Colon (tissue), 2 donors: Measurements from ENCODE around the gene LHPP.

Source experiments
- FAIRE-seq: peaks from 2 replicates; lab custom pipeline; 2012; peaks lifted over from hg19 to GRCh38; lab: Jason Lieb, UNC
- donor health status: control.
- donor health status: control.

LHPP gene

GRCh38 chr10:124625831-124626238, 164.2 kb downstream of the LHPP start:
- no peak for FAIRE-seq

- no peak for FAIRE-seq
Measured at GRCh38 chr10:124626759-124627380, 165.2 kb downstream of the LHPP start.

DNA sequence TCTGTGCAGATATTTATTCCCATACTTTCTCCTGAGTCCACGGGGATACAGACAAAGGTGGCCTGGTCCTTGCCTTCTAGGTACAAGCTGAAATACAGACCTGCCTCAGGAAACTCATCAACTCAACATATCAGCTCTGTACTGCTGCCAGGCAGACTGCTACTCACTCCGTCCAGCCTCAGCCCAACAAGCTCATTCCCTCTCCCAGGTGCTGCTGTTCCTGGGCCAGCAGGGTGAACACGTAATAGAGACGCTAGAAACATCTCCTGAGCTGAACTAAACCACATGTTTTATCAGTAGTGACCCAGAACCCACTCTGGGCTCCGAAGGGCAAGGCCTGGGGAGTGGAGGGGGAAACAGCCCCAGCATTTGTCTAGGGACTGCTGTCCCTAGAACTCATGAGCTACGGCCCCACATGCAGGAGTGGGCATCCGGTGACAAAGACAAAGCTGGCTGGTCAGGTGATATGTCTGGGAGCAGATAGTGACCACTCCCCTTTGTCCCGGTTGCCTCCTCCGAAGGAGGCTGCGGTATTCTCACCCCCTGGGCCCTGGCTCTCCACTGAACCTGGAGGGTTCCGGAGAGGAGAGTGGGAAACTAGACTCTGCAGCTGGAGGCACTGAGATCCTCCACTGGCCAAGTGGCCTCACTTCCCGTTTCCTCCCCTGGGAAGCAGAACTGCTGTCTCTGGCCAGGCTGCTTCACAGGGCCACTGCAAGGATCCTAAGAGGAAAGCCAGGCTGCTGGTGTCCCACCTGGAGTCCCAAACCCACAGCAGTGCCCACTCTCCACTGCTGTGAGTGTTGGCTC, 166.4 kb downstream of the LHPP start:
- FAIRE-seq, result no peak

DNA sequence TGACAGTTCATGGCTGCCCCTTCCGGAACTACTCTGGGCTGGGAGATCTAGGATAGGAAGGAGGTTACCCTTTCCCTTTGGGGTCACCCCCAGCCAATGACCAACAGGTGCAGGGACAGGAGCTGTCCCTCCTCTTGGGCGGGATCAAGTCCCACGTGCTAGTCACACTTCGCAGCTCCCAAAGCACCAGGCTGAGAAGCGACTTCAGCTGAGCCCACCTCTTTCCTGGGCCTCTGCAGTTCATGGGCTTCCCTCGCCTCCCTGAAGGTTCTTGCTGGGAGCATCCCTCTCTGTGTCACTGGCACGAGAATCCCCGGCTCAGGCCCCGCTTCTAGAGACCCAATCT, 167.0 kb downstream of the LHPP start:
- FAIRE-seq, result no peak

DNA sequence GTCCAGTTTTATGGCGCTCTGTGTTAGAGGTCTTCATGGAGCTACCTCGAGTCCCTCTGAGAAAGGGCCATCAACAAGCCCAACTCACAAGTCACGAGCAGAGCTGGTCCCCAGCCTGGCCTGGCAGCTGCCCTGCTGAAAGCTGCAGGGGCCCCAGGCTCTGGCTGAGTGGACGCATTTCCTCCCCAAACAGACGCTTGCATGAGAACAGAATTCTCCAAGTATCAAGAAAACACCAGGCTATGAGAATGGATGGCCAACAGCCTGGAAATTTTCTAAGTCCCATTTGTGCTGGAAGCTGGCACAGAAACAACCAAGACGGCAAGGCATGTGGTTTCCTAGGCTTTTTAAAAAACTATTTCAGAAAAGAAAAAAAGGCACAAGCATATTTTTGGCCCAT, 167.8 kb downstream of the LHPP start:
- no peak for FAIRE-seq

- no peak for FAIRE-seq
Measured at GRCh38 chr10:124629842-124630241, 168.2 kb downstream of the LHPP start.

DNA sequence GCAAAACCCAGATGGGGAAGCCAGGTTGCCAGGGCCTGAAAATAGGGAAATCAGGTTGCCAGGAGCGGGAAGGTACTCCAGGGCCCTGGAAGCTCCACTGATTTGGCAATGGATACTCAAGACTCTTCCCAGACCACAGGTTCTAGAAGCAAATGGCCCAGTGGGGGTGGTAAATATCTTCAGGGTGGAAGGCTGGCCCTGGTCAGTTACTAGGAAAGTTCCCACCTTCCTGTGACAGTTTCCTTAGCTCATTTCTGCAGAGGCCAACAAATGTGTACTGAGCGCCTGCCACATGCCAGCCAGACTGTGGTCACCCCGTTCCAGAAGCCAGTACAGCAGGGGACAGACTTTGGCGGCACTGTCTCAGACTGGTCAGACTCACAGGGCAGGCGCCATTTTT, 168.9 kb downstream of the LHPP start:
- FAIRE-seq, result no peak

GRCh38 chr10:124632064-124632531, 170.5 kb downstream of the LHPP start:
- FAIRE-seq, result no peak

DNA sequence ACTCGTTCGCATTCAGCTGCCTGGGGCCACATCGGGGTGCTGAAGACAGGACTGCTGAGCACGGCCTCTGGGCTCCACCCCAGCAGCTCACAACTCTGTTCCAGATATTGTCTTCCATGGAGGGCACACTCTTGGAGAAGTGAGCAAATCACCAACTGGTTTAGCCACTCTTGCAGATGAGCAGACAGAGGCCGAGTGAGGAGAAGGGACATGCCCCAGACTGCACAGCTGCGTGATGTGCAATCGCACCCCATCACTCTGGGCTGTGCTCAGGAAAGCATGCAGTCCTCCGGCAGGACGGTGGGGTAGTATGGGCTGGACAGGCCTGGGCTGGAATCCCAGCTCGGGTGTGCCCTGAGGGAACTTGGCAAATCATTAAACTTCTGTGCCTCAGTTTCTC, 170.9 kb downstream of the LHPP start:
- FAIRE-seq, result no peak

- FAIRE-seq, result no peak
Measured at GRCh38 chr10:124636271-124636995, 174.8 kb downstream of the LHPP start.

- no peak for FAIRE-seq
Measured at GRCh38 chr10:124637091-124637700, 175.6 kb downstream of the LHPP start.

- FAIRE-seq, result no peak
Measured at GRCh38 chr10:124637746-124638145, 176.1 kb downstream of the LHPP start.

GRCh38 chr10:124639206-124639605, 177.6 kb downstream of the LHPP start:
- no peak for FAIRE-seq

- FAIRE-seq, result no peak
Measured at GRCh38 chr10:124639646-124640045, 178.0 kb downstream of the LHPP start.

GRCh38 chr10:124640056-124640455, 178.4 kb downstream of the LHPP start:
- no peak for FAIRE-seq

GRCh38 chr10:124640538-124641231, 179.1 kb downstream of the LHPP start:
- no peak for FAIRE-seq

- no peak for FAIRE-seq
Measured at GRCh38 chr10:124641282-124642087, 179.9 kb downstream of the LHPP start.

- FAIRE-seq, result no peak
Measured at GRCh38 chr10:124642088-124642710, 180.6 kb downstream of the LHPP start.

- FAIRE-seq, result no peak
Measured at GRCh38 chr10:124643330-124644009, 181.8 kb downstream of the LHPP start.

- no peak for FAIRE-seq
Measured at GRCh38 chr10:124644236-124644635, 182.6 kb downstream of the LHPP start.
